CD4-positive, alpha-beta T cell (primary cell): ENCODE data around the gene MPV17. TPM values are rescaled to one million over a fixed set of nuclear protein-coding genes. Genes with fewer than 3 reads are reported as not detected.
"Not testable (repeated sequence)": the region's sequence is repeated elsewhere in the genome, so short reads cannot be mapped to it uniquely, and the experiment has no call there.

Experiments used
- ATAC-seq: fragments of 200-7000 bp; cut with Tn5 transposase; one replicate; pipeline ENCODE4 v1.10.0; 2022; ENCODE audit warnings: mild to moderate bottlenecking; ENCODE audit not compliant: poor library complexity
- CTCF ChIA-PET: fragments of 350-600 bp; sonication (Branson Sonifier 250); formaldehyde crosslinking; loops from one replicate; lab custom pipeline; 2021; ENCODE audit warnings: antibody characterized with exemption, inconsistent platforms; lab: Charles Lee
- POLR2A ChIA-PET: fragments of 350-600 bp; sonication (Branson Sonifier 250); formaldehyde crosslinking; loops from one replicate; lab custom pipeline; 2021; ENCODE audit warnings: antibody characterized with exemption, inconsistent platforms; lab: Charles Lee
- DNase-seq, 14 experiments: peaks; one replicate each; pipeline ENCODE4 v3.0.0-alpha.2; 2013 to 2020; ENCODE audit warnings: mixed read lengths in 2 of 14
- H3K27ac ChIP-seq, 2 donors: one replicate each; pipeline versions ENCODE4 v1.5.1 to v1.7.0; 2013; ENCODE audit warnings: low read length in 2 of 2, low read depth in 1 of 2, mild to moderate bottlenecking in 1 of 2
- H3K27me3 ChIP-seq, 2 experiments: 1 replicate in 1 of 2; 2 replicates in 1 of 2; pipeline versions ENCODE4 v1.6.1 to v1.7.0; 2013; ENCODE audit warnings: low read length in 2 of 2, control low read depth in 1 of 2, mild to moderate bottlenecking in 1 of 2, moderate library complexity in 1 of 2; ENCODE audit not compliant: insufficient read depth in 2 of 2, control insufficient read depth in 1 of 2
- H3K36me3 ChIP-seq: one replicate; pipeline ENCODE4 v1.6.1; 2013; ENCODE audit warnings: low read length, control low read depth; ENCODE audit not compliant: insufficient read depth
- H3K4me1 ChIP-seq: one replicate; pipeline ENCODE4 v1.6.1; 2013; ENCODE audit warnings: low read length, control low read depth; ENCODE audit not compliant: insufficient read depth
- H3K4me3 ChIP-seq: one replicate; pipeline ENCODE4 v1.5.1; 2013; ENCODE audit warnings: mild to moderate bottlenecking, low read length, moderate library complexity
- H3K9me3 ChIP-seq, 2 experiments: 1 replicate in 1 of 2; 2 replicates in 1 of 2; pipeline versions ENCODE4 v1.6.1 to v1.7.0; 2013; ENCODE audit warnings: low read length in 2 of 2, mild to moderate bottlenecking in 2 of 2, control low read depth in 1 of 2, moderate library complexity in 1 of 2; ENCODE audit not compliant: control insufficient read depth in 1 of 2, insufficient read depth in 1 of 2
- H3K27ac Mint-ChIP-seq: one replicate; pipeline ENCODE4 v1.8.0; 2020; ENCODE audit warnings: mixed read lengths
- H3K27me3 Mint-ChIP-seq: one replicate; pipeline ENCODE4 v1.8.0; 2021; ENCODE audit warnings: mixed read lengths
- H3K36me3 Mint-ChIP-seq: one replicate; pipeline ENCODE4 v1.8.0; 2021; ENCODE audit warnings: low read depth, mixed read lengths
- H3K4me1 Mint-ChIP-seq: one replicate; pipeline ENCODE4 v1.8.0; 2021; ENCODE audit warnings: low read depth, mixed read lengths
- H3K4me3 Mint-ChIP-seq: one replicate; pipeline ENCODE4 v1.8.0; 2020; ENCODE audit warnings: mild to moderate bottlenecking, mixed read lengths
- H3K9me3 Mint-ChIP-seq: one replicate; pipeline ENCODE4 v1.8.0; 2020; ENCODE audit warnings: mixed read lengths
- CTCF ChIP-seq: fragments of 200-600 bp; IDR thresholded peaks from one replicate; pipeline ENCODE4 v1.8.0; 2022; ENCODE audit warnings: antibody characterized with exemption, mild to moderate bottlenecking
- intact Hi-C, 2 experiments: fragments of 100-400 bp; cut with DNase I in 1 of 2; cut with micrococcal nuclease in 1 of 2; formaldehyde crosslinking; loops; one replicate each; pipeline versions ENCODE4 v1.15.1 to v1.9.0; 2023 to 2025; cut with DNase I, micrococcal nuclease
- total RNA-seq, 174 experiments: library from RNA in 2 of 174; stranded (reverse) in 2 of 174; gene quantifications; one replicate each; pipeline ENCODE4 v1.2.3 and lab custom pipeline; 2021 to 2026

MPV17 gene
- total RNA-seq, 2 experiments from 2014 or later: 29.3 to 31.0 TPM

- Mint-ChIP-seq H3K4me1 (no peaks in the 10 kb centered on the region), H3K4me3 (no peak overlapping the region), H3K9me3 (no peaks in the 10 kb centered on the region), H3K36me3 (no peaks in the 10 kb centered on the region), H3K27ac (no peak overlapping the region), H3K27me3 (peaks cover 18% of the 10 kb centered on the region)
- ChIA-PET POLR2A (interaction anchor here (1.0 kb wide), 1 partner anchor 221 kb away, joined by 3 read pairs; the partner anchor contains the start of gene AGBL5), CTCF (interaction anchor here (1.1 kb wide), 2 partner anchors 8 to 31 kb away, joined by 3 to 4 read pairs; no protein-coding TSS in a partner anchor)
- Histone ChIP-seq H3K4me3 (no peak overlapping the region), H3K27ac (no peak overlapping the region), H3K27me3 (peaks cover 6 to 8% of the 10 kb centered on the region in 2 experiments), H3K4me1 (no peaks in the 10 kb centered on the region), H3K9me3 (no peaks in the 10 kb centered on the region), H3K36me3 (no peaks in the 10 kb centered on the region)
- DNase-seq: no peak
- TF ChIP-seq CTCF: no peak
- intact Hi-C loops: no loop called here
- ATAC-seq: no peak
Observed at GRCh38 chr2:27271631-27272340, 51.1 kb downstream of the MPV17 start.

- Mint-ChIP-seq H3K9me3 (no peaks in the 10 kb centered on the region), H3K27ac (no peak overlapping the region), H3K36me3 (no peaks in the 10 kb centered on the region), H3K4me3 (no peak overlapping the region), H3K27me3 (peaks cover 13% of the 10 kb centered on the region), H3K4me1 (no peaks in the 10 kb centered on the region)
- ATAC-seq (no peak), DNase-seq (no peak)
- no peak overlapping the region for H3K27ac ChIP-seq
- CTCF ChIA-PET: interaction anchor here (1.1 kb wide), 1 partner anchor 9 kb away, joined by 4 read pairs; no protein-coding TSS in a partner anchor
- H3K27me3 ChIP-seq: peaks cover 4 to 8% of the 10 kb centered on the region in 2 experiments
- no peak overlapping the region for H3K4me3 ChIP-seq
- H3K9me3 ChIP-seq: no peaks in the 10 kb centered on the region
- TF ChIP-seq CTCF: no peak
- H3K4me1 ChIP-seq: no peaks in the 10 kb centered on the region
- POLR2A ChIA-PET: no interaction called here
- intact Hi-C loops: no loop called here
- no peaks in the 10 kb centered on the region for H3K36me3 ChIP-seq
Observed at GRCh38 chr2:27270670-27271069, 52.2 kb downstream of the MPV17 start.

- peaks cover 13% of the 10 kb centered on the region for H3K27me3 Mint-ChIP-seq
- H3K4me3 ChIP-seq: no peak overlapping the region
- no peak for TF ChIP-seq CTCF
- ATAC-seq (no peak), DNase-seq (no peak)
- no peak overlapping the region for H3K4me3 Mint-ChIP-seq
- peaks cover 8 to 10% of the 10 kb centered on the region in 2 experiments for H3K27me3 ChIP-seq
- H3K36me3 Mint-ChIP-seq: no peaks in the 10 kb centered on the region
- H3K27ac Mint-ChIP-seq: no peak overlapping the region
- peaks cover 4% of the 10 kb centered on the region for H3K4me1 ChIP-seq
- CTCF ChIA-PET: interaction anchor here (1.5 kb wide), 1 partner anchor 10 kb away, joined by 5 read pairs; no protein-coding TSS in a partner anchor
- POLR2A ChIA-PET: no interaction called here
- H3K9me3 ChIP-seq: no peaks in the 10 kb centered on the region
- no peak overlapping the region for H3K27ac ChIP-seq
- H3K9me3 Mint-ChIP-seq: no peaks in the 10 kb centered on the region
- H3K36me3 ChIP-seq: no peaks in the 10 kb centered on the region
- H3K4me1 Mint-ChIP-seq: no peaks in the 10 kb centered on the region
- intact Hi-C loops: no loop called here
Observed at GRCh38 chr2:27270131-27270530, 52.8 kb downstream of the MPV17 start.

- H3K36me3 Mint-ChIP-seq, H3K36me3 ChIP-seq, H3K27ac ChIP-seq, CTCF ChIA-PET, H3K9me3 ChIP-seq, H3K4me3 ChIP-seq, ATAC-seq, DNase-seq, H3K4me3 Mint-ChIP-seq, H3K9me3 Mint-ChIP-seq, POLR2A ChIA-PET, H3K27ac Mint-ChIP-seq: not testable (repeated sequence)
- H3K27me3 ChIP-seq: peaks cover 25 to 26% of the 10 kb centered on the region in 2 experiments
- H3K4me1 Mint-ChIP-seq: peaks cover 11% of the 10 kb centered on the region
- peaks cover 22% of the 10 kb centered on the region for H3K4me1 ChIP-seq
- intact Hi-C loops: loop anchor here in 1 of 2 experiments (10.0 kb wide), 1 partner anchor 53 kb away; the partner anchor contains the start of genes ATRAID, CAD and SLC5A6
- H3K27me3 Mint-ChIP-seq: peaks cover 23% of the 10 kb centered on the region
Observed at GRCh38 chr2:27268296-27268695, 54.6 kb downstream of the MPV17 start.
